Neuronal stem cell (in vitro differentiated cells): ENCODE data around the gene CCDC30.

Experiments
- DNase-seq: peaks from one replicate; pipeline ENCODE4 v3.0.0-alpha.2; 2013; ENCODE audit warnings: low spot score
- H2AFZ ChIP-seq: one replicate; pipeline ENCODE4 v1.6.1; 2013; ENCODE audit warnings: mild to moderate bottlenecking, low read length, inconsistent platforms
- H2AK5ac ChIP-seq: 2 replicates; pipeline ENCODE4 v1.6.1; 2013; ENCODE audit warnings: low read depth, mild to moderate bottlenecking, inconsistent platforms, low read length, moderate library complexity, mixed read lengths
- H2BK120ac ChIP-seq: 2 replicates; pipeline ENCODE4 v1.6.1; 2013; ENCODE audit warnings: low read depth, mild to moderate bottlenecking, inconsistent platforms, low read length, moderate library complexity, mixed read lengths
- H2BK12ac ChIP-seq: one replicate; pipeline ENCODE4 v1.6.1; 2013; ENCODE audit warnings: low read length, inconsistent platforms
- H2BK15ac ChIP-seq: 2 replicates; pipeline ENCODE4 v1.6.1; 2013; ENCODE audit warnings: mild to moderate bottlenecking, low read length, inconsistent platforms, mixed read lengths
- H2BK5ac ChIP-seq: one replicate; pipeline ENCODE4 v1.6.1; 2013; ENCODE audit warnings: inconsistent platforms, mild to moderate bottlenecking, low read length, moderate library complexity
- H3K14ac ChIP-seq: one replicate; pipeline ENCODE4 v1.6.1; 2013; ENCODE audit warnings: low read length, inconsistent platforms
- H3K18ac ChIP-seq: 2 replicates; pipeline ENCODE4 v1.6.1; 2013; ENCODE audit warnings: low read length, inconsistent platforms
- H3K23ac ChIP-seq: 2 replicates; pipeline ENCODE4 v1.6.1; 2013; ENCODE audit warnings: low read depth, mild to moderate bottlenecking, mixed read lengths, low read length, inconsistent platforms; ENCODE audit not compliant: poor library complexity
- H3K27ac ChIP-seq: replicated peaks from 3 replicates; pipeline ENCODE4 v1.5.1; 2013; ENCODE audit warnings: low read length, inconsistent platforms
- H3K27me3 ChIP-seq, 3 experiments: 2 replicates each; pipeline ENCODE4 v1.6.1; 2013; ENCODE audit warnings: low read length in 3 of 3, mild to moderate bottlenecking in 2 of 3, inconsistent platforms in 1 of 3, low read depth in 1 of 3, mixed read lengths in 1 of 3, moderate library complexity in 1 of 3; ENCODE audit not compliant: control insufficient read depth in 3 of 3, insufficient read depth in 3 of 3
- H3K36me3 ChIP-seq, 2 donors: replicated peaks in 1 of 2; 2 replicates each; pipeline ENCODE4 v1.6.1; 2013; ENCODE audit warnings: low read length in 2 of 2; ENCODE audit not compliant: control insufficient read depth in 2 of 2, insufficient read depth in 2 of 2
- H3K4ac ChIP-seq: 2 replicates; pipeline ENCODE4 v1.6.1; 2013; ENCODE audit warnings: inconsistent platforms, mild to moderate bottlenecking, low read length, moderate library complexity
- H3K4me1 ChIP-seq, 2 donors: 1 replicate in 1 of 2; 2 replicates in 1 of 2; pipeline ENCODE4 v1.6.1; 2013; ENCODE audit warnings: low read length in 2 of 2, low read depth in 1 of 2; ENCODE audit not compliant: control insufficient read depth in 2 of 2, insufficient read depth in 1 of 2
- H3K4me2 ChIP-seq: one replicate; pipeline ENCODE4 v1.6.1; 2013; ENCODE audit warnings: mild to moderate bottlenecking, low read length, inconsistent platforms; ENCODE audit not compliant: insufficient read depth, poor library complexity, severe bottlenecking
- H3K4me3 ChIP-seq, 2 donors: 2 replicates each; pipeline ENCODE4 v1.5.1; 2013; ENCODE audit warnings: low read length in 2 of 2, mild to moderate bottlenecking in 2 of 2, inconsistent platforms in 1 of 2, moderate library complexity in 1 of 2
- H3K79me1 ChIP-seq: one replicate; pipeline ENCODE4 v1.6.1; 2013; ENCODE audit warnings: low read depth, mild to moderate bottlenecking, inconsistent platforms, low read length, moderate library complexity
- H3K9ac ChIP-seq: one replicate; pipeline ENCODE4 v1.6.1; 2013; ENCODE audit warnings: mild to moderate bottlenecking, low read depth, low read length, inconsistent platforms; ENCODE audit not compliant: poor library complexity
- H3K9me3 ChIP-seq, 2 donors: replicated peaks in 1 of 2; 2 replicates each; pipeline versions ENCODE3 to v1.6.1; 2013; ENCODE audit warnings: low read length in 2 of 2, mild to moderate bottlenecking in 2 of 2, inconsistent platforms in 1 of 2, low read depth in 1 of 2, mixed read lengths in 1 of 2, moderate library complexity in 1 of 2; ENCODE audit not compliant: control insufficient read depth in 2 of 2, insufficient read depth in 1 of 2
- H4K8ac ChIP-seq: one replicate; pipeline ENCODE4 v1.6.1; 2013; ENCODE audit warnings: low read depth, mild to moderate bottlenecking, inconsistent platforms, low read length, moderate library complexity
- H4K91ac ChIP-seq: one replicate; pipeline ENCODE4 v1.6.1; 2013; ENCODE audit warnings: low read length, low read depth, mild to moderate bottlenecking, inconsistent platforms; ENCODE audit not compliant: poor library complexity
- WGBS, 2 donors: extraction: QIAGEN DNeasy Blood & Tissue Kit; methylation state at CpG; one replicate each; pipeline ENCODE4 v1.1.7; 2013; ENCODE audit warnings: missing lambda C conversion rate in 2 of 2, mixed read lengths in 1 of 2; ENCODE audit not compliant: insufficient read length in 2 of 2, insufficient replicate concordance in 1 of 2; ENCODE audit errors: extremely low coverage in 2 of 2; 5-methylcytosine and 5-hydroxymethylcytosine counted together

CCDC30 gene

DNA sequence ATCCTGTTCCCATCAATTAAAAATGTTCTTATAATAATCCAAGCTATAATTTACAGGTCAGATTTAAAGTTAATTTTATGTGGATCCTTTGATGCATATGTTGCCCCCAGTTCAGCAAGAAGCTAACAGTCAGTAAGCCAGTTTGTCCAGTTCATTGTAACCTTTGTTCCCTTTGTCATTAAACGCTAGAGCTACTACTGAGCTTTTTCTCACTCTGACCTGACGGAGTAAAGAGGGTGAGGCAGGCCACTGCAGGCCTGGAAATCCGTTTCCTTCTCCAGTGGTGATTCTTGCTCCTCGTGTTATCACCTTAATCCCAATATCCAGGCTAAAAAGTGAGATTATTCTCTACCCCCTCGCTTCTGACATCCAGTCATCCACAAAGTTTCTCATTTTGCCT, 229.4 kb downstream of the CCDC30 start:
- H3K14ac ChIP-seq: no peak overlapping the region
- H3K36me3 ChIP-seq: peaks cover 17 to 99% of the 10 kb centered on the region in 2 donors
- H3K23ac ChIP-seq: no peak overlapping the region
- no peak overlapping the region for H3K4ac ChIP-seq
- no peak overlapping the region for H2BK15ac ChIP-seq
- no peak overlapping the region for H3K9ac ChIP-seq
- no peak overlapping the region for H4K91ac ChIP-seq
- peaks cover 0 to 4% of the 10 kb centered on the region in 2 donors for H3K4me1 ChIP-seq
- H2AFZ ChIP-seq: no peak overlapping the region
- no peak overlapping the region for H3K4me3 ChIP-seq
- no peak overlapping the region for H2BK12ac ChIP-seq
- no peak overlapping the region for H2BK5ac ChIP-seq
- WGBS, 2 donors: no CpG with 5 or more reads among the region's 5 CpGs
- no peaks in the 10 kb centered on the region for H3K9me3 ChIP-seq
- H3K27me3 ChIP-seq: no peaks in the 10 kb centered on the region
- H3K79me1 ChIP-seq: no peaks in the 10 kb centered on the region
- H4K8ac ChIP-seq: no peak overlapping the region
- DNase-seq: no peak
- no peak overlapping the region for H2AK5ac ChIP-seq
- no peak overlapping the region for H3K18ac ChIP-seq
- H2BK120ac ChIP-seq: no peak overlapping the region
- H3K27ac ChIP-seq: no peak overlapping the region
- no peak overlapping the region for H3K4me2 ChIP-seq

DNA sequence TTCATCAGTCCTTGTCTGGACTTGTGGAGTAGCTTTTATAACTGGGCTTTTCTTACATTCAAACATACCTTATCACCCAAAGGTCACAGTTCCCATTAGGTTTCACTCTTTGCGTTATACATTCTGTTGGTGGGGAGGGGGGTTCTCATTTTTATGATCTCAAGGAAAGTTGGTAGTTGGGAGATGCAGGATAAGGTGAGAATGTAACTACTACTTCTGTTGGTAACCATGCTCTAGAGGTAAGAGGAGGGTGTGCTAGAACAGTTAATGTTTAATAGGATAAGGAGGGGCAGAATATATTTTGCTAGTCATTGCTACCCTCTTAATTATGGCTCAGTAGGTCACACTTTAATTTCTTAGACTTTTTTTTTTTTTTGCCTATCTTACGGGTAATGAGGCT, 229.8 kb downstream of the CCDC30 start:
- H3K4me2 ChIP-seq: no peak overlapping the region
- peaks cover 0 to 4% of the 10 kb centered on the region in 2 donors for H3K4me1 ChIP-seq
- H2BK15ac ChIP-seq: no peak overlapping the region
- no peak overlapping the region for H2AK5ac ChIP-seq
- no peak overlapping the region for H4K91ac ChIP-seq
- no peaks in the 10 kb centered on the region for H3K27me3 ChIP-seq
- no peak overlapping the region for H3K18ac ChIP-seq
- no peak overlapping the region for H3K9ac ChIP-seq
- no peak overlapping the region for H3K23ac ChIP-seq
- H3K14ac ChIP-seq: no peak overlapping the region
- no peak overlapping the region for H2BK120ac ChIP-seq
- no peak overlapping the region for H3K4ac ChIP-seq
- no peaks in the 10 kb centered on the region for H3K79me1 ChIP-seq
- H4K8ac ChIP-seq: no peak overlapping the region
- H3K27ac ChIP-seq: no peak overlapping the region
- H3K4me3 ChIP-seq: no peak overlapping the region
- H2AFZ ChIP-seq: no peak overlapping the region
- WGBS, 2 donors: no CpG with 5 or more reads among the region's 2 CpGs
- no peak overlapping the region for H2BK12ac ChIP-seq
- H3K36me3 ChIP-seq: peaks cover 15 to 99% of the 10 kb centered on the region in 2 donors
- no peak overlapping the region for H2BK5ac ChIP-seq
- no peaks in the 10 kb centered on the region for H3K9me3 ChIP-seq
- DNase-seq: no peak

DNA sequence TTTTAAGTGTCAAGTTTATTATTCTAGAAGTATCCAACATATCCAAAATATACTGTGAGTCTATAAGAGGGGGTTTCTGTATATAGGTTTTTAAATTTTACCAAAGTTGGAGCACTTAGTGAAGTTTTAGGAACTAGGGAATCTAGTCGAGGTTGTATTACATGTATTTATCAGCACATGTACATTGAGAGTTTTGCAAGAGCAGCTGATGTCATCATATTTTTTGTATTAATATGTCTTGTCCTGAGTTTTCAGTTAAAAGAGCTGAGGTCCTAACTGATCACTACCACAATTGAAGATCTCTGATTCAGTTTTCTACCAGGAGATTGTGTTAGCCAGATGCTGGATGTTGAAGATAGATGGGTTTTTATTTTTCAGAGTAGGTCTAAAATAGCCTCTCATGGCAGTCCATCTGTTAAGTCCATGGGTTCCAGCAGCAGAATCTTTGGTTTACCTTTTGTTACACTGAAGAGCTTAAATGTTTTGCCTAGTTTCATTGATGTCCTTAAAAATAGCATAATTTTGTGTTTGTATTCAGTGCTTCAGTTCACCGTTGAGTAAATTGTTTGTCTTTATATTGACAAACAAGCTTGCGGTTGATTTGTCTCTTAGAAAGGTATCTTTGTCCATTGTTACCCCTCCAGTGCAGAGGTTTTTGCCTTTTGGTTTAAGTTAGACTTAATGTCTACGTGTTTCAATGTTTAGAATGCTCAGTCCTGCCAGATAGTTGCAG, 235.2 kb downstream of the CCDC30 start:
- no peak for DNase-seq
- Histone ChIP-seq H4K8ac (no peak overlapping the region), H2BK120ac (no peak overlapping the region), H2AFZ (no peak overlapping the region), H3K9me3 (no peaks in the 10 kb centered on the region), H3K4me2 (no peak overlapping the region), H2BK15ac (no peak overlapping the region), H3K36me3 (peaks cover 40 to 99% of the 10 kb centered on the region in 2 donors), H3K9ac (no peak overlapping the region), H2BK12ac (no peak overlapping the region), H3K4ac (no peak overlapping the region), H3K27ac (no peak overlapping the region), H3K4me1 (no peaks in the 10 kb centered on the region), H3K18ac (no peak overlapping the region), H4K91ac (no peak overlapping the region), H3K23ac (no peak overlapping the region), H2AK5ac (no peak overlapping the region), H2BK5ac (no peak overlapping the region), H3K27me3 (no peaks in the 10 kb centered on the region), H3K4me3 (no peak overlapping the region), H3K14ac (no peak overlapping the region), H3K79me1 (no peaks in the 10 kb centered on the region)
- no CpG with 5 or more reads among the region's 4 CpGs for WGBS, 2 donors

DNA sequence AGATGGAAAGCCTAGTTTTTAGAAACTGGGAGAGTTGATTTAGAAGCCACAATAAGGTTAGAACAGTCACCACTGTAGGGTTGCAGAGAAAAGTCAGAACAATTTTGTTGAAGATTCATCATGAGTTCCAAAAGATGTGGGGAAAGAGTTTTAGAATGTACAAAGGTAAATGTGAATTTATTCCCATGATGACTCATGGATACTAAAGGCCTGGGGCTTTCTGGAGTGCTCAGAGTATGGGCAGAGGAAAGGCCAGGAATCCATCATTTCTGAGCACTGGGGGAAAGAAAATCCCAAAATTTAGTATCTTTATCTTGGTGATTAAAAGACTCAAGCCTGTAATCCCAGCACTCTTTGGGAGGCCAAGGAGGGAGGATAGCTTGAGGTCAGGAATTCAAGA, 236.9 kb downstream of the CCDC30 start:
- no peak overlapping the region for H4K8ac ChIP-seq
- H3K79me1 ChIP-seq: peaks cover 2% of the 10 kb centered on the region
- no peak overlapping the region for H3K27ac ChIP-seq
- H3K9me3 ChIP-seq: no peaks in the 10 kb centered on the region
- peaks cover 46 to 99% of the 10 kb centered on the region in 2 donors for H3K36me3 ChIP-seq
- no peak overlapping the region for H2AK5ac ChIP-seq
- no peak overlapping the region for H3K4ac ChIP-seq
- H3K4me2 ChIP-seq: no peak overlapping the region
- no peak overlapping the region for H2BK5ac ChIP-seq
- H2BK15ac ChIP-seq: no peak overlapping the region
- H3K14ac ChIP-seq: no peak overlapping the region
- DNase-seq: no peak
- H2BK12ac ChIP-seq: no peak overlapping the region
- no peak overlapping the region for H3K23ac ChIP-seq
- no peak overlapping the region for H2AFZ ChIP-seq
- H3K27me3 ChIP-seq: no peaks in the 10 kb centered on the region
- no peak overlapping the region for H2BK120ac ChIP-seq
- H3K4me1 ChIP-seq: no peaks in the 10 kb centered on the region
- H3K18ac ChIP-seq: no peak overlapping the region
- H3K9ac ChIP-seq: no peak overlapping the region
- no peak overlapping the region for H4K91ac ChIP-seq
- no peak overlapping the region for H3K4me3 ChIP-seq
